A549 (cell line): ENCODE data around the gene KIF16B. TPM values are rescaled to one million over a fixed set of nuclear protein-coding genes. Genes with fewer than 3 reads are reported as not detected.

ENCODE experiments used
- ATAC-seq, 2 experiments: fragments of 200-7000 bp in 1 of 2; fragments of >200 bp in 1 of 2; cut with Nextera tagmentation in 1 of 2; cut with Tn5 transposase in 1 of 2; 3 replicates each; pipeline versions ENCODE4 v1.8.0 to v1.9.1; 2018 to 2020; ENCODE audit warnings: mild to moderate bottlenecking in 1 of 2, moderate library complexity in 1 of 2
- CTCF ChIA-PET: fragments of 300-600 bp; sonication (Branson Sonifier 250); formaldehyde crosslinking; extraction: SDS; loops from one replicate; lab custom pipeline; 2021; ENCODE audit warnings: antibody characterized with exemption, inconsistent platforms; lab: Yijun Ruan, JAX
- POLR2A ChIA-PET: fragments of 350-600 bp; formaldehyde crosslinking; extraction: SDS; loops from one replicate; lab custom pipeline; 2021; ENCODE audit warnings: antibody characterized with exemption, inconsistent platforms; lab: Yijun Ruan, JAX
- DNase-seq, 2 experiments: peaks; one replicate each; pipeline versions ENCODE4 v3.0.0 to v3.0.0-alpha.2; 2011 to 2016; ENCODE audit warnings: low read depth in 1 of 2, low spot score in 1 of 2
- FAIRE-seq: peaks from 2 replicates; lab custom pipeline; 2011; peaks lifted over from hg19 to GRCh38; lab: Jason Lieb, UNC
- H3K27ac ChIP-seq, 2 experiments: fragments of >200 bp; sonication (Bioruptor Twin); formaldehyde crosslinking; 3 replicates each; pipeline ENCODE4 v1.5.1; 2016 to 2017
- H3K4me1 ChIP-seq: fragments of >200 bp; sonication (Bioruptor Twin); formaldehyde crosslinking; 3 replicates; pipeline ENCODE4 v1.6.1; 2016
- H3K4me2 ChIP-seq: fragments of >200 bp; sonication (Bioruptor Twin); formaldehyde crosslinking; 3 replicates; pipeline ENCODE4 v1.6.1; 2016
- H3K4me3 ChIP-seq: fragments of >200 bp; sonication (Bioruptor Twin); formaldehyde crosslinking; 3 replicates; pipeline ENCODE4 v1.5.1; 2016
- H3K9me3 ChIP-seq: fragments of >200 bp; sonication (Bioruptor Twin); formaldehyde crosslinking; 3 replicates; pipeline ENCODE4 v1.6.1; 2016
- ATOH8 ChIP-seq: fragments of 250-450 bp; sonication (Bioruptor Pico); IDR thresholded peaks from 2 replicates; pipeline ENCODE4 v1.5.0; 2020; ENCODE audit warnings: low read depth, mild to moderate bottlenecking, moderate library complexity
- BCL3 ChIP-seq: fragments of >200 bp; sonication (Bioruptor Twin); formaldehyde crosslinking; IDR thresholded peaks from 3 replicates; pipeline ENCODE4 v1.6.1; 2016
- CBX2 ChIP-seq: fragments of 200-600 bp; sonication (generic); IDR thresholded peaks from 2 replicates; pipeline ENCODE4 v1.6.1; 2016; ENCODE audit warnings: low read depth, mild to moderate bottlenecking, borderline replicate concordance
- CEBPB ChIP-seq, 2 experiments: fragments of >200 bp in 1 of 2; sonication (Bioruptor Twin) in 1 of 2; formaldehyde crosslinking in 1 of 2; IDR thresholded peaks; 2 replicates each; pipeline ENCODE4 v1.6.1; 2012 to 2016
- CHD2 ChIP-seq: fragments of 150-350 bp; IDR thresholded peaks from 2 replicates; pipeline ENCODE4 v1.6.1; 2014; ENCODE audit warnings: low read length; ENCODE audit not compliant: partially characterized antibody
- E2F6 ChIP-seq: IDR thresholded peaks from 2 replicates; pipeline ENCODE4 v1.6.1; 2012; ENCODE audit warnings: low read depth, borderline replicate concordance
- EP300 ChIP-seq, 2 experiments: fragments of >200 bp; sonication (Bioruptor Twin); formaldehyde crosslinking; IDR thresholded peaks; 2 replicates in 1 of 2; 3 replicates in 1 of 2; pipeline ENCODE4 v1.6.1; 2016 to 2017
- FOSL2 ChIP-seq, 2 experiments: fragments of 450-650 bp in 1 of 2; fragments of >200 bp in 1 of 2; sonication (Bioruptor Twin) in 1 of 2; formaldehyde crosslinking; IDR thresholded peaks; 2 replicates each; pipeline versions ENCODE4 v1.5.0 to v1.6.1; 2016 to 2020; ENCODE audit warnings: mild to moderate bottlenecking in 1 of 2, moderate library complexity in 1 of 2
- FOXS1 ChIP-seq: fragments of 250-450 bp; sonication (Bioruptor Pico); IDR thresholded peaks from 2 replicates; pipeline ENCODE4 v1.5.0; 2020; ENCODE audit warnings: mild to moderate bottlenecking, moderate library complexity
- HDAC2 ChIP-seq: fragments of 200-600 bp; sonication (generic); IDR thresholded peaks from 2 replicates; pipeline ENCODE4 v1.6.1; 2016
- HES2 ChIP-seq: fragments of >200 bp; sonication (Bioruptor Twin); formaldehyde crosslinking; IDR thresholded peaks from 2 replicates; pipeline ENCODE4 v1.6.1; 2016
- KDM1A ChIP-seq: fragments of 200-600 bp; sonication (generic); IDR thresholded peaks from 2 replicates; pipeline ENCODE4 v1.6.1; 2016; ENCODE audit warnings: low read depth, mild to moderate bottlenecking
- KDM5A ChIP-seq: fragments of 200-600 bp; sonication (generic); IDR thresholded peaks from 2 replicates; pipeline ENCODE4 v1.6.1; 2016; ENCODE audit warnings: antibody characterized with exemption, mild to moderate bottlenecking
- MAFK ChIP-seq: fragments of 450-650 bp; IDR thresholded peaks from 2 replicates; pipeline ENCODE4 v1.6.1; 2014; ENCODE audit not compliant: partially characterized antibody
- NFE2L2 ChIP-seq: fragments of 150-350 bp; conservative IDR thresholded peaks from 2 replicates; pipeline ENCODE4 v1.6.1; 2014; ENCODE audit warnings: low read length
- PBX3 ChIP-seq: IDR thresholded peaks from 2 replicates; pipeline ENCODE4 v1.6.1; 2012
- RFX5 ChIP-seq: fragments of 450-650 bp; IDR thresholded peaks from 2 replicates; pipeline ENCODE4 v1.7.1; 2014; ENCODE audit warnings: antibody characterized with exemption, mild to moderate bottlenecking, moderate library complexity
- SMC3 ChIP-seq: fragments of >200 bp; sonication (Bioruptor Twin); formaldehyde crosslinking; IDR thresholded peaks from 3 replicates; pipeline ENCODE4 v1.6.1; 2018; ENCODE audit warnings: inconsistent platforms
- TP53 ChIP-seq: fragments of 250-450 bp; sonication (Bioruptor Pico); IDR thresholded peaks from 2 replicates; pipeline ENCODE4 v1.5.0; 2021; ENCODE audit warnings: mild to moderate bottlenecking, moderate library complexity
- USF2 ChIP-seq: fragments of 450-650 bp; IDR thresholded peaks from 2 replicates; pipeline ENCODE4 v1.6.1; 2014; ENCODE audit warnings: antibody characterized with exemption
- ZC3H11A ChIP-seq: fragments of 450-650 bp; IDR thresholded peaks from 2 replicates; pipeline ENCODE4 v1.6.1; 2014; ENCODE audit warnings: antibody characterized with exemption, mild to moderate bottlenecking
- ZFP36 ChIP-seq: fragments of 450-650 bp; IDR thresholded peaks from 2 replicates; pipeline ENCODE4 v1.6.1; 2014; ENCODE audit warnings: borderline replicate concordance; ENCODE audit not compliant: partially characterized antibody
- ZSCAN20 ChIP-seq: fragments of 250-450 bp; sonication (Bioruptor Pico); IDR thresholded peaks from 2 replicates; pipeline ENCODE4 v1.8.0; 2022; ENCODE audit warnings: mild to moderate bottlenecking, moderate library complexity
- WGBS: methylation state at CpG from one replicate; pipeline ENCODE4 v1.1.6; 2017; ENCODE audit errors: missing lambda C conversion rate; 5-methylcytosine and 5-hydroxymethylcytosine counted together
- polyA plus RNA-seq, 4 experiments: library from polyadenylated mRNA; depleted of rRNA in 3 of 4; stranded (reverse); fragments of >200 nt; fragmentation: RNase III in 1 of 4; extraction: RNeasy Plus Mini Kit Qiagen cat#74134 plus additional on column Dnase treatment in 1 of 4; gene quantifications; 2 replicates in 3 of 4; 3 replicates in 1 of 4; pipeline ENCODE4 v1.2.3, GENCODE V29; 2011 to 2017

Gene KIF16B
- polyA plus RNA-seq, 2 of the 4 experiments (the other 2 are of a cell fraction) = 14.1 to 23.3 TPM

GRCh38 chr20:16392346-16392745 lies 180.9 kb downstream of the KIF16B start:
- H3K4me2 ChIP-seq = no peak overlapping the region
- no peak for TF ChIP-seq CEBPB (IDR thresholded peaks at IDR 0.05)
- ATAC-seq = no peak
- no peak overlapping the region for H3K4me3 ChIP-seq
- no peak for DNase-seq
- no peak overlapping the region for H3K27ac ChIP-seq
- POLR2A ChIA-PET = no interaction called here
- no peak for FAIRE-seq
- H3K4me1 ChIP-seq = no peaks in the 10 kb centered on the region
- no peaks in the 10 kb centered on the region for H3K9me3 ChIP-seq
- WGBS = 95% methylated on average over 8 of the region's 8 CpGs
- CTCF ChIA-PET = no interaction called here

GRCh38 chr20:16390991-16391390 lies 182.3 kb downstream of the KIF16B start:
- H3K4me2 ChIP-seq = no peak overlapping the region
- FAIRE-seq = no peak

GRCh38 chr20:16388731-16389130 lies 184.5 kb downstream of the KIF16B start:
- 89% methylated on average over 6 of the region's 6 CpGs for WGBS
- CTCF ChIA-PET = no interaction called here

More at GRCh38 chr20:16390991-16391390, 182.3 kb downstream of the KIF16B start:
- Histone ChIP-seq H3K27ac (no peak overlapping the region), H3K9me3 (no peaks in the 10 kb centered on the region), H3K4me3 (no peak overlapping the region), H3K4me1 (no peaks in the 10 kb centered on the region)
- CTCF ChIA-PET = no interaction called here
- 84% methylated on average over 4 of the region's 4 CpGs for WGBS
- POLR2A ChIA-PET = no interaction called here
- DNase-seq = no peak
- no peak for ATAC-seq
- no peak for TF ChIP-seq CHD2
- TF ChIP-seq TP53 (CRISPR knock-in tag) = no peak
- no peak for TF ChIP-seq SMC3
- TF ChIP-seq RFX5 = no peak
- TF ChIP-seq ZC3H11A = no peak
- TF ChIP-seq USF2 = no peak
- TF ChIP-seq ZSCAN20 = no peak
- TF ChIP-seq HDAC2 = no peak
- no peak for TF ChIP-seq PBX3
- TF ChIP-seq MAFK = no peak
- TF ChIP-seq KDM5A = no peak
- TF ChIP-seq ZFP36 = no peak
- TF ChIP-seq ATOH8 = no peak
- no peak for TF ChIP-seq FOSL2 (IDR thresholded peaks at IDR 0.05)
- TF ChIP-seq FOSL2 (CRISPR knock-in tag; IDR thresholded peaks at IDR 0.05) = no peak
- no peak for TF ChIP-seq HES2
- TF ChIP-seq KDM1A = no peak
- TF ChIP-seq E2F6 = no peak
- TF ChIP-seq CBX2 = no peak

More at GRCh38 chr20:16388731-16389130, 184.5 kb downstream of the KIF16B start:
- FAIRE-seq = no peak
- no peak for DNase-seq
- Histone ChIP-seq H3K27ac (no peak overlapping the region), H3K4me3 (no peak overlapping the region), H3K4me1 (no peaks in the 10 kb centered on the region), H3K9me3 (no peaks in the 10 kb centered on the region), H3K4me2 (no peak overlapping the region)
- no peak for ATAC-seq
- TF ChIP-seq NFE2L2 (no peak), SMC3 (no peak), BCL3 (no peak), EP300 (IDR thresholded peaks at IDR 0.05) (no peak), CHD2 (no peak), TP53 (CRISPR knock-in tag) (no peak), PBX3 (no peak), FOXS1 (no peak)
- POLR2A ChIA-PET = no interaction called here
